ENCODE results near the gene TPSD1. TPM values are rescaled to one million over a fixed set of nuclear protein-coding genes. Genes with fewer than 3 reads are reported as not detected.

The TPSD1 gene
- total RNA-seq, 1 experiment from 2014 or later = not detected

DNA sequence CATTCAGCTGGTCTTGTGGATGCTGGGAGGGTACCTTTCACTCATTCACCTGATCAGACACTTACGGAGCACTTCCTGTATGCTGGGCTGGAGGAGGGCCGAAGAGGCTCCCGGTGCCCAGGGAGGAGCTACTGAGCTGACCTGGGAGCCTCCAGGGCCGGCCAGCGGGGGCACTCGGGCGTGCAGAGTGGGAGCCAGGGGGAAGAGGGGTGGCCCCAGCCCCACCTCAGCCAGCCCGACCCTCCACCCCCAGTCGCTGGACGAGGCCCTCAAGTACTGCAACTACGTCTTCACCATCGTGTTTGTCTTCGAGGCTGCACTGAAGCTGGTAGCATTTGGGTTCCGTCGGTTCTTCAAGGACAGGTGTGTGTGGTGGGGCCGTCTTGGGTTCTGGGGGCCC lies 41.1 kb upstream of the TPSD1 start:
- Histone ChIP-seq H4K20me1 (ENCODE audit: control insufficient read depth, insufficient read depth, insufficient read length) (peaks cover 3% of the 10 kb centered on the region), H2AFZ (ENCODE audit: low read length) (no peak overlapping the region), H4K5ac (ENCODE audit: insufficient read length, low read depth, low read length) (no peak overlapping the region), H2AK5ac (ENCODE audit: insufficient read length, low read length) (no peak overlapping the region), H3K27me3 (ENCODE audit: insufficient read depth, low read length) (no peaks in the 10 kb centered on the region), H2BK120ac (ENCODE audit: low read depth, low read length, poor library complexity, severe bottlenecking) (no peak overlapping the region), H4K91ac (ENCODE audit: insufficient read length, low read depth, low read length) (no peak overlapping the region), H2BK5ac (ENCODE audit: insufficient read length, low read length) (no peak overlapping the region), H2BK15ac (ENCODE audit: low read depth, low read length) (no peak overlapping the region), H3K23me2 (ENCODE audit: insufficient read length, low read depth, low read length, poor library complexity, severe bottlenecking) (no peaks in the 10 kb centered on the region), H3K23ac (ENCODE audit: insufficient read length, low read depth, low read length) (no peak overlapping the region), H3K4me1 (ENCODE audit: insufficient read depth, low read length) (no peaks in the 10 kb centered on the region), H2BK20ac (ENCODE audit: low read depth, low read length, poor library complexity, severe bottlenecking) (no peak overlapping the region), H3K9me3 (ENCODE audit: control insufficient read depth, low read depth, low read length) (no peaks in the 10 kb centered on the region), H3K56ac (ENCODE audit: insufficient read length, low read depth, low read length) (no peak overlapping the region), H3K9ac (ENCODE audit: extremely low read depth, insufficient read length, low read length) (no peak overlapping the region), H3K14ac (ENCODE audit: insufficient read depth, low read length) (no peak overlapping the region), H4K8ac (replicated peaks; ENCODE audit: insufficient read length, low read depth, low read length) (no peak overlapping the region), H3K79me1 (ENCODE audit: insufficient read depth, low read depth, low read length, poor library complexity, severe bottlenecking) (no peaks in the 10 kb centered on the region), H3K18ac (ENCODE audit: insufficient read length, low read depth, low read length) (no peak overlapping the region), H3K79me2 (ENCODE audit: insufficient read depth, low read length) (no peaks in the 10 kb centered on the region), H3T11ph (ENCODE audit: low read length) (no peak overlapping the region), H3K4me2 (ENCODE audit: insufficient read depth, insufficient read length, low read length) (no peak overlapping the region), H2BK12ac (ENCODE audit: insufficient read length, low read depth, low read length) (no peak overlapping the region), H3K27ac (ENCODE audit: insufficient read length, low read depth, low read length) (no peak overlapping the region), H3K4ac (ENCODE audit: low read depth, low read length) (no peak overlapping the region)
- TF ChIP-seq, protein P1, sequence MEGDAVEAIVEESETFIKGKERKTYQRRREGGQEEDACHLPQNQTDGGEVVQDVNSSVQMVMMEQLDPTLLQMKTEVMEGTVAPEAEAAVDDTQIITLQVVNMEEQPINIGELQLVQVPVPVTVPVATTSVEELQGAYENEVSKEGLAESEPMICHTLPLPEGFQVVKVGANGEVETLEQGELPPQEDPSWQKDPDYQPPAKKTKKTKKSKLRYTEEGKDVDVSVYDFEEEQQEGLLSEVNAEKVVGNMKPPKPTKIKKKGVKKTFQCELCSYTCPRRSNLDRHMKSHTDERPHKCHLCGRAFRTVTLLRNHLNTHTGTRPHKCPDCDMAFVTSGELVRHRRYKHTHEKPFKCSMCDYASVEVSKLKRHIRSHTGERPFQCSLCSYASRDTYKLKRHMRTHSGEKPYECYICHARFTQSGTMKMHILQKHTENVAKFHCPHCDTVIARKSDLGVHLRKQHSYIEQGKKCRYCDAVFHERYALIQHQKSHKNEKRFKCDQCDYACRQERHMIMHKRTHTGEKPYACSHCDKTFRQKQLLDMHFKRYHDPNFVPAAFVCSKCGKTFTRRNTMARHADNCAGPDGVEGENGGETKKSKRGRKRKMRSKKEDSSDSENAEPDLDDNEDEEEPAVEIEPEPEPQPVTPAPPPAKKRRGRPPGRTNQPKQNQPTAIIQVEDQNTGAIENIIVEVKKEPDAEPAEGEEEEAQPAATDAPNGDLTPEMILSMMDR (conservative IDR thresholded peaks at IDR 0.05) = no peak
- no CpG with 5 or more reads among the region's 16 CpGs for WGBS (ENCODE audit: extremely low coverage, insufficient read length, low lambda C conversion rate)
- Mint-ChIP-seq H3K27me3 (ENCODE audit: low read depth) (no peaks in the 10 kb centered on the region), H3K9me3 (no peaks in the 10 kb centered on the region), H3K4me1 (no peaks in the 10 kb centered on the region), H3K4me3 (no peak overlapping the region), H3K27ac (no peak overlapping the region), H3K36me3 (ENCODE audit: insufficient read depth in 1 of 3, low read depth in 3 of 3) (peaks cover 2 to 36% (median 23%) of the 10 kb centered on the region in 3 experiments; a peak in 6 of 7 replicates)
- DNase-seq = no peak
